Mesothelial cell of epicardium (in vitro differentiated cells): ENCODE measurements around the gene TMEM25. TPM values are rescaled to one million over a fixed set of nuclear protein-coding genes. Genes with fewer than 3 reads are reported as not detected.

Experiments used
- DNase-seq, 2 experiments: peaks; one replicate each; pipeline ENCODE4 v3.0.0; 2021; ENCODE audit warnings: low spot score in 2 of 2; ENCODE audit not compliant: unreplicated experiment in 2 of 2
- H3K27ac Mint-ChIP-seq: 2 replicates; pipeline ENCODE4 v1.8.0; 2021; ENCODE audit warnings: mixed read lengths
- H3K27me3 Mint-ChIP-seq: 2 replicates; pipeline ENCODE4 v1.8.0; 2021; ENCODE audit warnings: low read depth, mixed read lengths
- H3K36me3 Mint-ChIP-seq: 2 replicates; pipeline ENCODE4 v1.8.0; 2021; ENCODE audit warnings: mixed read lengths
- H3K4me1 Mint-ChIP-seq: 2 replicates; pipeline ENCODE4 v1.8.0; 2021; ENCODE audit warnings: mixed read lengths
- H3K4me3 Mint-ChIP-seq: 2 replicates; pipeline ENCODE4 v1.8.0; 2021; ENCODE audit warnings: mild to moderate bottlenecking, moderate library complexity, mixed read lengths
- H3K9me3 Mint-ChIP-seq: 2 replicates; pipeline ENCODE4 v1.8.0; 2021; ENCODE audit warnings: mixed read lengths
- total RNA-seq: library from RNA; stranded (reverse); gene quantifications from 3 replicates; pipeline ENCODE4 v1.2.1, GENCODE V29; 2021
- TF ChIP-seq, protein P1 (sequence below): fragments of 200-600 bp; sonication (generic); IDR thresholded peaks from one replicate; pipeline ENCODE4 v1.5.0; 2021; ENCODE audit warnings: antibody characterized with exemption; ENCODE audit not compliant: unreplicated experiment

Gene TMEM25
- total RNA-seq, 1 donor from 2014 or later = 46.1 TPM

DNA sequence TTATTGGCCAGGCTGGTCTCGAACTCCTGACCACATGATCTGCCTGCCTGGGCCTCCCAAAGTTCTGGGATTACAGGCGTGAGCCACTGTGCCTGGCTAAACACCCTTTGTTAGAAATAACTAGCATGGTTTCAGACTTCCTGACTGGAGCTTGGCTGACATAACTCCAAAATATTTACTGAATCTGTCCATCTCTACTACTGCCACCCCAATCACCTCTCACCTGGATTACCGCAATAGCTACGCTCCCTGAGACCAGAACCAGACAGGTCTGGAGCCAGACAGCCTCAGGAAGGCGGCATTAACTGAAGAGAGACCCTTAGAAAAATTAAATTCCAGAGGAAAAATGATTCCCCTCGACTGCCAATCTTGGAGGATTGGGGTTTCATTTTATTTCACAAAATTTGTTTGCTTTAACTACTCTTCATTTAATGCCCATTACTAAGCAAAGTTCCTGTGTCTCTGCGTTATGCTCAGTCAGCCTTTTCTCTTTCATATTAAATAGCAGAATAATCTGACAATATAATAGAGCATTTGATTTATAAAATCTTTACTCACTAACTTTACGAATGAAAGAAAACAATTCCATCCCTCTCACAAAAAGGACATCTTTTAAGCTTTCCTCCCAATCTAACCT is 13.1 kb downstream of the TMEM25 start:
- DNase-seq = no peak
- peaks cover 29% of the 10 kb centered on the region for H3K36me3 Mint-ChIP-seq
- H3K4me3 Mint-ChIP-seq = no peak overlapping the region
- TF ChIP-seq, protein P1, sequence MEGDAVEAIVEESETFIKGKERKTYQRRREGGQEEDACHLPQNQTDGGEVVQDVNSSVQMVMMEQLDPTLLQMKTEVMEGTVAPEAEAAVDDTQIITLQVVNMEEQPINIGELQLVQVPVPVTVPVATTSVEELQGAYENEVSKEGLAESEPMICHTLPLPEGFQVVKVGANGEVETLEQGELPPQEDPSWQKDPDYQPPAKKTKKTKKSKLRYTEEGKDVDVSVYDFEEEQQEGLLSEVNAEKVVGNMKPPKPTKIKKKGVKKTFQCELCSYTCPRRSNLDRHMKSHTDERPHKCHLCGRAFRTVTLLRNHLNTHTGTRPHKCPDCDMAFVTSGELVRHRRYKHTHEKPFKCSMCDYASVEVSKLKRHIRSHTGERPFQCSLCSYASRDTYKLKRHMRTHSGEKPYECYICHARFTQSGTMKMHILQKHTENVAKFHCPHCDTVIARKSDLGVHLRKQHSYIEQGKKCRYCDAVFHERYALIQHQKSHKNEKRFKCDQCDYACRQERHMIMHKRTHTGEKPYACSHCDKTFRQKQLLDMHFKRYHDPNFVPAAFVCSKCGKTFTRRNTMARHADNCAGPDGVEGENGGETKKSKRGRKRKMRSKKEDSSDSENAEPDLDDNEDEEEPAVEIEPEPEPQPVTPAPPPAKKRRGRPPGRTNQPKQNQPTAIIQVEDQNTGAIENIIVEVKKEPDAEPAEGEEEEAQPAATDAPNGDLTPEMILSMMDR = no peak
- H3K27me3 Mint-ChIP-seq = no peaks in the 10 kb centered on the region
- H3K9me3 Mint-ChIP-seq = no peaks in the 10 kb centered on the region
- no peak overlapping the region for H3K27ac Mint-ChIP-seq
- no peaks in the 10 kb centered on the region for H3K4me1 Mint-ChIP-seq

DNA sequence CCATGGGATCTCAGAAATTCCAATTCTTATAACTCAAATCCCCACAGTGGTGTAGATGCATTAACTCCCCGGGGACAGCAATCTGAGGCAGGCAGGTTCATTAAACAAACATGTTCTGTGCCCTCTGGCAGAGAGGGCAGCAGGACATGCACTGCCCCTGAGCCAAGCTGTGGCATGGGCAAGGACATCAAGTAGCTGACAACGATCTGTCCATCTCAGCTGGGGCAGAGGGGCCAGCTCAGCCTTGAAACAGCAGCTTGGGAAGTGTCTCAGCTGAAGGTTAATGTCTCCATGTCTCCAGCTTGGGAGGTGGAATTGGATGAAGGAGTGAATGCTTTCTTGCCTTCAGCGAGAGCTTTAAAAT is 13.6 kb downstream of the TMEM25 start:
- Mint-ChIP-seq H3K4me3 (no peak overlapping the region), H3K9me3 (no peaks in the 10 kb centered on the region), H3K36me3 (peaks cover 26% of the 10 kb centered on the region), H3K27me3 (no peaks in the 10 kb centered on the region), H3K4me1 (no peaks in the 10 kb centered on the region), H3K27ac (no peak overlapping the region)
- DNase-seq = no peak
- TF ChIP-seq, protein P1 = no peak

DNA sequence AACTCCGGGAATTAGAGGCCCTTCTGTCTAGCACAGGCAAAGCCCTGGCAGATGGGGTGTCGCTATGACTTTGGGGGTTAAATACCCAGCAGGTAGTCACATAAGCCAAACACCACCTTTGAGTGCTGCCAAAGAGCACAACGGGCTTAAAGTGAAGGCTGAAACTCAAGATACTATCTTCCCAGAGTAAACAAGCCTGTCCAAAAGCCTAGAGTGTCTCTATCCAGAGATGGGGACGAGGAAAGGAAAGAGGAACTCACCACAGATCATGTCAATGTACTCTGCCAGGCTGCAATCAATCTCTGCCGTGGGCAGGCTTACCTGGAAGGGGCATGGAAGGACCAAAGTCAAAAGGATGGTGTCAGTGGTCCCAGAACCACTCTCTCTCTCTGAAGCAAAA is 14.5 kb downstream of the TMEM25 start:
- H3K4me3 Mint-ChIP-seq = no peak overlapping the region
- H3K4me1 Mint-ChIP-seq = no peaks in the 10 kb centered on the region
- TF ChIP-seq, protein P1 = no peak
- no peaks in the 10 kb centered on the region for H3K9me3 Mint-ChIP-seq
- H3K27ac Mint-ChIP-seq = no peak overlapping the region
- H3K36me3 Mint-ChIP-seq = peaks cover 24% of the 10 kb centered on the region
- H3K27me3 Mint-ChIP-seq = no peaks in the 10 kb centered on the region
- no peak for DNase-seq

DNA sequence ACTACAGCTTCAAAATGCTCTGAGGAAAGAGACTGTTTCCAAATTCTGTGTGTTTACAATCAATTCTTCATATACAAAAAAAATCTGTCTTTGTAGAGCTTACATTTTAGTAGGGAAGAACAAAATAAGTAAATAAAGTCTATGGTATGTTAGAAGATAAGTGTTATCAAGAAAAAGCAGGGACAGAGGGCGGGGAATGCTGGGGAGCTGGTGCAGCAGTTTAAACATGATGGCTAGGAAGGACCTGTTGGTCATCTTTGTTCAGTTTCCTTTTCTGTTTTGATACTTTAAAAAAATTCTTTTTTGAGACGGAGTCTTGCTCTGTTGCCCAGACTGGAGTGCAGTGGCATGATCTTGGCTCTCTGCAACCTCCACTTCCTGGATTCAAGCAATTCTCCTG is 16.1 kb downstream of the TMEM25 start:
- H3K36me3 Mint-ChIP-seq = peaks cover 21% of the 10 kb centered on the region
- H3K27ac Mint-ChIP-seq = no peak overlapping the region
- DNase-seq = no peak
- no peak overlapping the region for H3K4me3 Mint-ChIP-seq
- H3K9me3 Mint-ChIP-seq = no peaks in the 10 kb centered on the region
- TF ChIP-seq, protein P1 = no peak
- no peaks in the 10 kb centered on the region for H3K4me1 Mint-ChIP-seq
- no peaks in the 10 kb centered on the region for H3K27me3 Mint-ChIP-seq

DNA sequence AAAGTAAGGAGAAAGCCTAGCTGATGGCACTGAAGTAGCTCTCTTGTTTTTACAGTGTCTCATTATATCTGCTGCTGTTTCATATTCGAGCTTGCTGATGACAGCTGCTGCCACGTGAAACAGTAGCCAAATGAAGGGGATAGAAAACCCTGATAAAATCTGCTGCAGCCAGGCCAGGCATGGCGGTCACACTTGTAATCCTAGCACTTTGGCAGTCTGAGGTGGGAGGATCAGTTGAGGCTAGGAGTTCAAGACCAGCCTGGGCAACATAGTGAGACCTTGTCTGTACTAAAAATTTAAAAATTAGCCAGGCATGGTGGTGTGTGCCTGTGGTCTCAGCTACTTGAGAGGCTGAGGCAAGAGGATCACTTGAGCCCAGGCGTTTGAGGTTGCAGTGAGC is 21.3 kb downstream of the TMEM25 start:
- Mint-ChIP-seq H3K9me3 (no peaks in the 10 kb centered on the region), H3K36me3 (peaks cover 30% of the 10 kb centered on the region), H3K27me3 (no peaks in the 10 kb centered on the region), H3K4me3 (no peak overlapping the region), H3K27ac (no peak overlapping the region), H3K4me1 (no peaks in the 10 kb centered on the region)
- DNase-seq = no peak
- TF ChIP-seq, protein P1 = no peak

DNA sequence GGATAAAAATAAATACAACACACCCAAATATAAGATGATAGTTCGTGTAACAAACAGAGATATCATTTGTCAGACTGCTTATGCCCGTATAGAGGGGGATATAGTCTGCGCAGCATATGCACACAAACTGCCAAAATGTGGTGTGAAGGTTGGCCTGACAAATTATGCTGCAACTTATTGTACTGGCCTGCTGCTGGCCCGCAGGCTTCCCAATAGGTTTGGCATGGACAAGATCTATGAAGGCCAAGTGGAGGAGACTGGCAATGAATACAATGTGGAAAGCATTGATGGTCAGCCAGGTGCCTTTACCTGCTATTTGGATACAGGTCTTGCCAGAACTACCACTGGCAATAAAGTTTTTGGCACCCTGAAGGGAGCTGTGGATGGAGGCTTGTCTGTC is 29.8 kb downstream of the TMEM25 start:
- no peaks in the 10 kb centered on the region for H3K27me3 Mint-ChIP-seq
- no peak for DNase-seq
- no peak overlapping the region for H3K27ac Mint-ChIP-seq
- TF ChIP-seq, protein P1 = no peak
- peaks cover 13% of the 10 kb centered on the region for H3K4me1 Mint-ChIP-seq
- H3K4me3 Mint-ChIP-seq = no peak overlapping the region
- H3K9me3 Mint-ChIP-seq = no peaks in the 10 kb centered on the region
- peaks cover 14% of the 10 kb centered on the region for H3K36me3 Mint-ChIP-seq
